Measurements from ENCODE around the gene SYT1. TPM values are rescaled to one million over a fixed set of nuclear protein-coding genes. Genes with fewer than 3 reads are reported as not detected.

Gene SYT1
- total and polyA plus RNA-seq, 10 donors: 0.56 to 7.3 (median 2.6) TPM

DNA sequence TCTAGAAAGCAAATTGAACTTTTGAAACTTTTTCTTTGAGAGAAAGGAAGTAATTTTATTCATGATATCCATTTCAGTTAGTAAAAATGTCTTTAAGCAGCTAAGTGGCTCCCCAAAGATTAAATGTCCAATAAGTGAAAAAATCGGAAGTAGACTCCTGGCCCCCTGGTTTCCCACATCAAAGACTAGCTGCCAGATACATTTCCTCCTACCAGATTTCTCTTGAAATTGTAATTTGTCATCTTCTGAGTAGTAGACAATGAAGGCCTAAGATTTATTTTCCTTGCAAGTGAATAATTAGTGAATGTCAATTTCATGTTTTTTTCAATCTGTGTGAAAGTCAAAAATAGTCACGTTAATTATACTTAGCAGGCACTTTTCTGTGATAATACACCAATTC, 321.9 kb downstream of the SYT1 start:
- H3K27me3 ChIP-seq (replicated peaks in 1 of 7): no peaks in the 10 kb centered on the region
- no peaks in the 10 kb centered on the region for H3K4me1 ChIP-seq
- TF ChIP-seq POLR2A (IDR thresholded peaks at IDR 0.05) (no peak), POLR2AphosphoS5 (IDR thresholded peaks at IDR 0.05) (no peak)
- TF ChIP-seq, protein P1, sequence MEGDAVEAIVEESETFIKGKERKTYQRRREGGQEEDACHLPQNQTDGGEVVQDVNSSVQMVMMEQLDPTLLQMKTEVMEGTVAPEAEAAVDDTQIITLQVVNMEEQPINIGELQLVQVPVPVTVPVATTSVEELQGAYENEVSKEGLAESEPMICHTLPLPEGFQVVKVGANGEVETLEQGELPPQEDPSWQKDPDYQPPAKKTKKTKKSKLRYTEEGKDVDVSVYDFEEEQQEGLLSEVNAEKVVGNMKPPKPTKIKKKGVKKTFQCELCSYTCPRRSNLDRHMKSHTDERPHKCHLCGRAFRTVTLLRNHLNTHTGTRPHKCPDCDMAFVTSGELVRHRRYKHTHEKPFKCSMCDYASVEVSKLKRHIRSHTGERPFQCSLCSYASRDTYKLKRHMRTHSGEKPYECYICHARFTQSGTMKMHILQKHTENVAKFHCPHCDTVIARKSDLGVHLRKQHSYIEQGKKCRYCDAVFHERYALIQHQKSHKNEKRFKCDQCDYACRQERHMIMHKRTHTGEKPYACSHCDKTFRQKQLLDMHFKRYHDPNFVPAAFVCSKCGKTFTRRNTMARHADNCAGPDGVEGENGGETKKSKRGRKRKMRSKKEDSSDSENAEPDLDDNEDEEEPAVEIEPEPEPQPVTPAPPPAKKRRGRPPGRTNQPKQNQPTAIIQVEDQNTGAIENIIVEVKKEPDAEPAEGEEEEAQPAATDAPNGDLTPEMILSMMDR (IDR thresholded peaks at IDR 0.05 in 8 of 11, conservative IDR thresholded peaks at IDR 0.05 in 3 of 11): no peak
- H3K36me3 ChIP-seq: no peaks in the 10 kb centered on the region
- intact Hi-C loops (cut with DNase I; ENCODE audit: low total_unique reads): no loop called here
- H3K4me3 ChIP-seq: no peak overlapping the region
- no peak overlapping the region for H3K27ac ChIP-seq
- WGBS, 5 donors: 46 to 61% (median 54%) methylated on average over 2 of the region's 2 CpGs
- H3K9me3 ChIP-seq: no peaks in the 10 kb centered on the region
- DNase-seq: no peak

DNA sequence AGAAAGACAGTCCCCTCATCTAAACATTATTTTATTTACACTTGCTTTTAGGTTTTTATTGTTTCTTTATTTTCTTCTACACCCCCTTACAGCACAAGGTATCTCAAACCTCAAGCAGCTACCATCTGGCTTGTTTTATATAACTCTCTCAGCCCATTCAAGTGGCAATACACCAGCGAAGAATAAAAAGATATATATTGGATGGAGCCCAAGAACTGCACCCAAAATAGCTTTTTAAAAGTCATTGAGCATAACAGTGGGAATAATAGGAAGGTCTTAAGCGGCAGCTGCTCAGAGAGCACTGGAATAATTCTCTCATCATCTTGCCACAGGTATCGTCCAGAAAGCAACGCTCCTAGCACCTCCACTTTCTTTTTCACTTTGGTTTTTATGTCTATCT, 322.5 kb downstream of the SYT1 start:
- no peak overlapping the region for H3K4me3 ChIP-seq
- 58 to 75% (median 71%) methylated on average over 4 of the region's 4 CpGs for WGBS, 5 donors
- intact Hi-C loops (cut with DNase I; ENCODE audit: low total_unique reads): no loop called here
- H3K4me1 ChIP-seq: no peaks in the 10 kb centered on the region
- no peak for DNase-seq
- no peak for TF ChIP-seq POLR2AphosphoS5 (IDR thresholded peaks at IDR 0.05)
- H3K27me3 ChIP-seq (replicated peaks in 1 of 7): no peaks in the 10 kb centered on the region
- H3K9me3 ChIP-seq: no peaks in the 10 kb centered on the region
- no peaks in the 10 kb centered on the region for H3K36me3 ChIP-seq
- H3K27ac ChIP-seq: no peak overlapping the region

DNA sequence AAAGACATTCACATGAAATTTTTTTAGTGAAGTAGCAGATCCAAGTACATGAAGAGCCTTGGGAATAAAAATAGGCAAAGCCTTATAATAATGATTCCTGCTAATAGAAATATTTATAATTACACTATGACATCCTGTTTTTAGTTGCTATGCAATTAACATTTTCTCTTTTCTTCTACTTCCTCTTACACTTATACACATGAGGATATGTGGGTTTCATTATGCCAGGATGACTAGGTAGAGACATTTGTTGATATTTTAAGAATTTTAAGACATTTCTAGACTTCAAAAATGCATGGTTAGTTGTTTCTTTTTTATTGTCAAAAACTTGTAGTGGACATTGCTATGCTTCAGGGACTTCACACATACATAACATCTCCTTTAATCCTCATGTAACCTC, 326.8 kb downstream of the SYT1 start:
- DNase-seq: no peak
- no peaks in the 10 kb centered on the region for H3K27me3 ChIP-seq (replicated peaks in 1 of 7)
- no peaks in the 10 kb centered on the region for H3K9me3 ChIP-seq
- intact Hi-C loops (cut with DNase I; ENCODE audit: low total_unique reads): no loop called here
- H3K4me1 ChIP-seq: no peaks in the 10 kb centered on the region
- H3K27ac ChIP-seq: no peak overlapping the region
- H3K36me3 ChIP-seq: no peaks in the 10 kb centered on the region
- TF ChIP-seq, protein P1 (IDR thresholded peaks at IDR 0.05 in 8 of 11, conservative IDR thresholded peaks at IDR 0.05 in 3 of 11): no peak
- TF ChIP-seq POLR2A (IDR thresholded peaks at IDR 0.05): no peak
- TF ChIP-seq POLR2AphosphoS5 (IDR thresholded peaks at IDR 0.05): no peak
- no peak overlapping the region for H3K4me3 ChIP-seq

GRCh38 chr12:79194595-79194994, 330.0 kb downstream of the SYT1 start:
- intact Hi-C loops (cut with DNase I; ENCODE audit: low total_unique reads): no loop called here
- no peak overlapping the region for H3K27ac ChIP-seq
- no peak for DNase-seq
- no peaks in the 10 kb centered on the region for H3K4me1 ChIP-seq
- H3K9me3 ChIP-seq: no peaks in the 10 kb centered on the region
- no peaks in the 10 kb centered on the region for H3K27me3 ChIP-seq (replicated peaks in 1 of 7)
- TF ChIP-seq, protein P1 (IDR thresholded peaks at IDR 0.05 in 8 of 11, conservative IDR thresholded peaks at IDR 0.05 in 3 of 11): no peak
- TF ChIP-seq POLR2AphosphoS5 (IDR thresholded peaks at IDR 0.05) (no peak), POLR2A (IDR thresholded peaks at IDR 0.05) (no peak)
- no peak overlapping the region for H3K4me3 ChIP-seq
- 60 to 77% (median 62%) methylated on average over 3 of the region's 3 CpGs for WGBS, 5 donors
- no peaks in the 10 kb centered on the region for H3K36me3 ChIP-seq

DNA sequence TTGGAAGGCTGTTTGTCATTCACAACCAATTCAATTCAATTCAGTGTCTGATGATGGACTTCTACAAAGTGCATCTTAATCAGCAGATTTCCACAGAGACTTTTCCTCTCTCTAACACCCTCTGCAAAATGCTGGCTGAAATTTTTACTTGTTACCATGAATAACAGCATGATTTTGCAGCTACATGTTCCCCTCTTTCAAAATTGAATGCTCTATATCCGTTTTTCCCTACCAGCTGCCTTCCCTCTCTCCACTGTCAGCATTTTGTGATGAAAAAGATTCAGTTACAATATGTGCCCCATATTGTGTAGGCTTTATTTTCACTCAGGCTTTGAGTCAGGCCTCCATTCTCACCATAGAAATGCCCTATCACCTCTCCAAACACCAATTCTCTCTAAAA, 334.6 kb downstream of the SYT1 start:
- WGBS, 5 donors: 39 to 70% (median 53%) methylated on average over 1 of the region's 1 CpG
- Histone ChIP-seq H3K4me1 (no peaks in the 10 kb centered on the region), H3K27ac (no peak overlapping the region), H3K9me3 (no peaks in the 10 kb centered on the region), H3K27me3 (replicated peaks in 1 of 7) (no peaks in the 10 kb centered on the region), H3K4me3 (no peak overlapping the region), H3K36me3 (no peaks in the 10 kb centered on the region)
- DNase-seq: no peak
- intact Hi-C loops (cut with DNase I; ENCODE audit: low total_unique reads): no loop called here
- TF ChIP-seq POLR2AphosphoS5 (IDR thresholded peaks at IDR 0.05) (no peak), POLR2A (IDR thresholded peaks at IDR 0.05) (no peak)
- TF ChIP-seq, protein P1 (IDR thresholded peaks at IDR 0.05 in 8 of 11, conservative IDR thresholded peaks at IDR 0.05 in 3 of 11): no peak
